ENCODE results near the gene NOTCH3.

NOTCH3 gene

DNA sequence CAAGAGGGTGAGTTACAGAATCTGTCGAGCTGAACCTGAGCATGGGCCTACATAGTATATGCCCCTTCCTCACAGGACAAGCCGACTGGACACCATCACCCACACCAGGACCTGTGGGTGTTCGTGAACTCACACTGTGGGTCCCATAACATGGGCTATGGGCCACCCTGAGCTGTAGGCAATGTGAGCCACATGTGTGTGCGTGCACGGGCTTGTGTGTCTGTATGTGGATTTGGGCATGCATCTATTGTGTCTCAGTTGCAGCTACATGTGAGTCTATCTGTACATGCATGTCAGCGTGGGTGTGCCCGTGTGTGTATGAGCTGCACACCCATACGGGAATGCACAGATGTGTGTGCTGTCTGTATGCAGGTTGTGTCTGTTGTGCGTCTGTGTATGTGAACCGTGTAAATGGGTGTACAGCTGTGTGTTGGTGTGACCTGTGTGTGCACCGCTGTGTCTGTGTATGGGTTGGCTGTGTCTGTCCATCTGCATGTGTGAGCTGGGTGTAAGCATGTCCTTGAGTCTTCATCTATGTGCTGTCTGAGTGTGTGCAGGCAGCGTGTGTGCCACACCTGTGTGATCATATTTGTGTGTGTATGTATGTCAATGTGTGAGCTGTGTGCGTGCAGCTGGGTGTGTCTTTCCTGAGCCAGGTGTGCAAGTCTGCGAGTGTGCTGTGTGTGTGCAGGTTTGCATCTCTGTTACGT lies 1.7 kb downstream of the NOTCH3 start:
- peak overlapping the region; percentile 93 for H3K9ac ChIP-seq (ENCODE audit: low read depth, low read length)
- peaks cover 50% of the 10 kb centered on the region for H3K79me2 ChIP-seq (ENCODE audit: insufficient read depth, low read length)
- H3K27me3 ChIP-seq (ENCODE audit: insufficient read depth, low read length, poor library complexity) = no peaks in the 10 kb centered on the region
- peak overlapping the region; percentile 91 for H3K27ac ChIP-seq (ENCODE audit: low read length)
- H3K4me1 ChIP-seq (ENCODE audit: insufficient read depth, low read length) = peaks cover 52% of the 10 kb centered on the region
- DNase-seq (peak; percentile 23), ATAC-seq (ENCODE audit: insufficient read depth, low read depth) (no peak)
- no peak overlapping the region for H2AFZ ChIP-seq (ENCODE audit: low read depth, low read length)
- H3K9me3 ChIP-seq (ENCODE audit: insufficient read depth, low read length, severe bottlenecking) = no peaks in the 10 kb centered on the region
- H3K36me3 ChIP-seq (ENCODE audit: insufficient read depth, low read length) = peaks cover 36% of the 10 kb centered on the region
- peak overlapping the region; percentile 85 for H3K4me2 ChIP-seq (ENCODE audit: insufficient read depth, low read length)
- TF ChIP-seq EZH2 (IDR thresholded peaks at IDR 0.05; ENCODE audit: borderline replicate concordance, low read depth, low read length, severe bottlenecking) = no peak
- TF ChIP-seq, protein P1, sequence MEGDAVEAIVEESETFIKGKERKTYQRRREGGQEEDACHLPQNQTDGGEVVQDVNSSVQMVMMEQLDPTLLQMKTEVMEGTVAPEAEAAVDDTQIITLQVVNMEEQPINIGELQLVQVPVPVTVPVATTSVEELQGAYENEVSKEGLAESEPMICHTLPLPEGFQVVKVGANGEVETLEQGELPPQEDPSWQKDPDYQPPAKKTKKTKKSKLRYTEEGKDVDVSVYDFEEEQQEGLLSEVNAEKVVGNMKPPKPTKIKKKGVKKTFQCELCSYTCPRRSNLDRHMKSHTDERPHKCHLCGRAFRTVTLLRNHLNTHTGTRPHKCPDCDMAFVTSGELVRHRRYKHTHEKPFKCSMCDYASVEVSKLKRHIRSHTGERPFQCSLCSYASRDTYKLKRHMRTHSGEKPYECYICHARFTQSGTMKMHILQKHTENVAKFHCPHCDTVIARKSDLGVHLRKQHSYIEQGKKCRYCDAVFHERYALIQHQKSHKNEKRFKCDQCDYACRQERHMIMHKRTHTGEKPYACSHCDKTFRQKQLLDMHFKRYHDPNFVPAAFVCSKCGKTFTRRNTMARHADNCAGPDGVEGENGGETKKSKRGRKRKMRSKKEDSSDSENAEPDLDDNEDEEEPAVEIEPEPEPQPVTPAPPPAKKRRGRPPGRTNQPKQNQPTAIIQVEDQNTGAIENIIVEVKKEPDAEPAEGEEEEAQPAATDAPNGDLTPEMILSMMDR (IDR thresholded peaks at IDR 0.05; ENCODE audit: borderline replicate concordance, extremely low read depth, low read length, poor library complexity, severe bottlenecking) = no peak
- H3K4me3 ChIP-seq (ENCODE audit: low read depth in 1 of 2, low read length in 2 of 2) = peak overlapping the region in 1 of 2 experiments; percentile 90; a peak in 2 of 4 replicates
- peaks cover 38% of the 10 kb centered on the region for H4K20me1 ChIP-seq (ENCODE audit: insufficient read depth, low read length)

DNA sequence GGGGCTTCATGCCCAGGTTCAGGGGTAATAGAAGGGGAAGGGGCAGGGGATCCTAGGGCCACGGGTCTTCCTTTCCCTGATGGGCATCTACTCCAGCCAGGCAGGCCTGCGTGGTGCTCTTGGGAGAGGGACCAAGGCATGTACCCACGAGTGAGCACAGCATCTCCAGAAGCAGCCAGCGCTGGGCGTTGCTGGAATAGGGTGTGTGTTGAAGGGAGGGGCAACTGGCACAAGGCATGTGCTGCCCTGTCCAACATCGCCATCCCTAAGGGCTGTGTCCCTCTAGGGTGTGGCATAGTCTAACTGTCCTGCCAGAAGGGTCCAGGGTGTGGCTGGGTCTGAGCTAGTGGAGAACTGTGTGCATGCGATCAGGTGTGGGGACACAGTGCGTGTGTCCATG lies 2.9 kb downstream of the NOTCH3 start:
- H3K4me1 ChIP-seq (ENCODE audit: insufficient read depth, low read length) = peaks cover 52% of the 10 kb centered on the region
- H4K20me1 ChIP-seq (ENCODE audit: insufficient read depth, low read length) = peaks cover 39% of the 10 kb centered on the region
- TF ChIP-seq EZH2 (IDR thresholded peaks at IDR 0.05; ENCODE audit: borderline replicate concordance, low read depth, low read length, severe bottlenecking) = no peak
- TF ChIP-seq, protein P1 (IDR thresholded peaks at IDR 0.05; ENCODE audit: borderline replicate concordance, extremely low read depth, low read length, poor library complexity, severe bottlenecking) = no peak
- H3K4me2 ChIP-seq (ENCODE audit: insufficient read depth, low read length) = peak overlapping the region; percentile 51
- peak overlapping the region in 1 of 2 experiments; percentile 45; a peak in 2 of 4 replicates for H3K4me3 ChIP-seq (ENCODE audit: low read depth in 1 of 2, low read length in 2 of 2)
- H3K9me3 ChIP-seq (ENCODE audit: insufficient read depth, low read length, severe bottlenecking) = no peaks in the 10 kb centered on the region
- H3K36me3 ChIP-seq (ENCODE audit: insufficient read depth, low read length) = peaks cover 45% of the 10 kb centered on the region
- peak; percentile 25 for ATAC-seq (ENCODE audit: insufficient read depth, low read depth)
- no peaks in the 10 kb centered on the region for H3K27me3 ChIP-seq (ENCODE audit: insufficient read depth, low read length, poor library complexity)
- H3K9ac ChIP-seq (ENCODE audit: low read depth, low read length) = peak overlapping the region; percentile 42
- no peak overlapping the region for H2AFZ ChIP-seq (ENCODE audit: low read depth, low read length)
- H3K27ac ChIP-seq (ENCODE audit: low read length) = peak overlapping the region; percentile 91
- peaks cover 58% of the 10 kb centered on the region for H3K79me2 ChIP-seq (ENCODE audit: insufficient read depth, low read length)
- no peak for DNase-seq

DNA sequence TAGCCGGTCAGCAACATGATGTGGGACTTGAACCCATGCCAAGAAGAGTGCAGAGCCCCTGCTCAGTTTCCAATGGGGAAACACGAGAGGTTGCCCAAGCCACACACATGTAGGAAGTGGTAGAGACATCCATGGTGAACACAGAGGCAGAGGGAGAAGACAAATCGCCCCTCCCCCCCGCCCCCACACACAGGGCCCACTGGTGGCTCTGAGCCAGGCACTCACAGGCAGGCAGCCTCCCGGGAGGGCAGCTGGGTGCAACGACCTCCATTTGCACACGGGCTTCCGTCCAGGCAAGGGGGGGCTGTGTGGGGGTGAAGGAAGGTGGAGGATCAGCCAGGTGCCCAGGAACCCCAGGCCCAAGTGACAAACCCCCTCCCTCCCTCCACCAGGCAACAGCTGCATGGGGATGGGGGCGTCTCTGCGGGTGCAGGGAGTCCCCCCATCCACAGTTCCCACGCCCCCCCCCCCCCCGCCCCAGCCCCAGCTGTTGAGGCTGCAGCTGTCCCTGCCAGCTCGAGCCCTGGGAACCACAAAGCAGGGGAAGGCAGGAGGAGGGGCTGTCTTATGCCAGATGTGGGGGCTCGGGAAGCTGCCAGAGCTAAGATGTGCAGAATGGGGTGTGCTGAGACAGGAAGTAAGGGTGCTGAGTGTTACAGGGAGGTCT lies 3.4 kb downstream of the NOTCH3 start:
- Histone ChIP-seq H3K36me3 (ENCODE audit: insufficient read depth, low read length) (peaks cover 50% of the 10 kb centered on the region), H2AFZ (ENCODE audit: low read depth, low read length) (no peak overlapping the region), H3K9me3 (ENCODE audit: insufficient read depth, low read length, severe bottlenecking) (no peaks in the 10 kb centered on the region), H4K20me1 (ENCODE audit: insufficient read depth, low read length) (peaks cover 42% of the 10 kb centered on the region), H3K4me2 (ENCODE audit: insufficient read depth, low read length) (peak overlapping the region; percentile 57), H3K27me3 (ENCODE audit: insufficient read depth, low read length, poor library complexity) (no peaks in the 10 kb centered on the region), H3K79me2 (ENCODE audit: insufficient read depth, low read length) (peaks cover 64% of the 10 kb centered on the region), H3K9ac (ENCODE audit: low read depth, low read length) (peak overlapping the region; percentile 42), H3K4me1 (ENCODE audit: insufficient read depth, low read length) (peaks cover 52% of the 10 kb centered on the region), H3K27ac (ENCODE audit: low read length) (peak overlapping the region; percentile 91), H3K4me3 (ENCODE audit: low read depth in 1 of 2, low read length in 2 of 2) (peak overlapping the region in 1 of 2 experiments; percentile 33; a peak in 2 of 4 replicates)
- DNase-seq = peak; percentile 98
- peak; percentile 81 for ATAC-seq (ENCODE audit: insufficient read depth, low read depth)
- TF ChIP-seq, protein P1 (IDR thresholded peaks at IDR 0.05; ENCODE audit: borderline replicate concordance, extremely low read depth, low read length, poor library complexity, severe bottlenecking) = peak; percentile 26
- TF ChIP-seq EZH2 (IDR thresholded peaks at IDR 0.05; ENCODE audit: borderline replicate concordance, low read depth, low read length, severe bottlenecking) = no peak
